NCI-H2227 treated with DMSO at 0.1 percent for 48 hours (cell line): ENCODE data around the gene PRAC1.

ENCODE experiments used
- DNase-seq: peaks from one replicate; lab custom pipeline; 2025; lab: John Stamatoyannopoulos, UW

PRAC1 gene

GRCh38 chr17:48747445-48748363 is 25.4 kb upstream of the PRAC1 start:
- no peak for DNase-seq

GRCh38 chr17:48746916-48747444 is 24.7 kb upstream of the PRAC1 start:
- no peak for DNase-seq

- DNase-seq, result no peak
Observed at GRCh38 chr17:48745381-48746275, 23.3 kb upstream of the PRAC1 start.

GRCh38 chr17:48740537-48740936 is 18.2 kb upstream of the PRAC1 start:
- DNase-seq, result no peak

- DNase-seq, result no peak
Observed at GRCh38 chr17:48738803-48739526, 16.6 kb upstream of the PRAC1 start.

- no peak for DNase-seq
Observed at GRCh38 chr17:48738424-48738802, 16.1 kb upstream of the PRAC1 start.

- no peak for DNase-seq
Observed at GRCh38 chr17:48737330-48738043, 15.2 kb upstream of the PRAC1 start.

- DNase-seq, result no peak
Observed at GRCh38 chr17:48735062-48735351, 12.7 kb upstream of the PRAC1 start.

GRCh38 chr17:48734333-48735061 is 12.2 kb upstream of the PRAC1 start:
- no peak for DNase-seq

GRCh38 chr17:48733632-48734328 is 11.5 kb upstream of the PRAC1 start:
- no peak for DNase-seq

GRCh38 chr17:48732688-48733629 is 10.6 kb upstream of the PRAC1 start:
- no peak for DNase-seq

GRCh38 chr17:48731355-48731754 is 9.0 kb upstream of the PRAC1 start:
- no peak for DNase-seq

GRCh38 chr17:48730240-48730550 is 7.9 kb upstream of the PRAC1 start:
- no peak for DNase-seq

GRCh38 chr17:48729335-48730239 is 7.3 kb upstream of the PRAC1 start:
- DNase-seq, result no peak

GRCh38 chr17:48728232-48729231 is 6.2 kb upstream of the PRAC1 start, which contains the start of gene HOXB13:
Gene HOXB13 (minus strand): TSS chr17:48728750. CDS start chr17:48728593, 157 bp downstream.
- peak; percentile 38 for DNase-seq

GRCh38 chr17:48727415-48728175 is 5.3 kb upstream of the PRAC1 start:
- no peak for DNase-seq
